Dendritic cell treated with granulocyte-macrophage colony-stimulating factor and Interleukin-4, amounts not matched to agents 40 ng/mL and 50 ng/mL, for 4 days (primary cell): ENCODE data around the gene GHRH.

ENCODE experiments used
- H3K27ac Mint-ChIP-seq: one replicate; pipeline ENCODE4 v1.8.0; 2022; ENCODE audit warnings: mild to moderate bottlenecking, mixed read lengths
- H3K27me3 Mint-ChIP-seq: one replicate; pipeline ENCODE4 v1.8.0; 2022; ENCODE audit warnings: mild to moderate bottlenecking, mixed read lengths
- H3K36me3 Mint-ChIP-seq: one replicate; pipeline ENCODE4 v1.8.0; 2022; ENCODE audit warnings: low read depth, mixed read lengths
- H3K4me1 Mint-ChIP-seq: one replicate; pipeline ENCODE4 v1.8.0; 2022; ENCODE audit warnings: low read depth, mixed read lengths
- H3K4me3 Mint-ChIP-seq: one replicate; pipeline ENCODE4 v1.8.0; 2022; ENCODE audit warnings: mild to moderate bottlenecking, moderate library complexity, mixed read lengths
- H3K9me3 Mint-ChIP-seq: one replicate; pipeline ENCODE4 v1.8.0; 2022; ENCODE audit warnings: mixed read lengths
- intact Hi-C: fragments of 100-400 bp; cut with micrococcal nuclease; formaldehyde crosslinking; loops from one replicate; pipeline ENCODE4 v1.15.0; 2022

The GHRH gene

DNA sequence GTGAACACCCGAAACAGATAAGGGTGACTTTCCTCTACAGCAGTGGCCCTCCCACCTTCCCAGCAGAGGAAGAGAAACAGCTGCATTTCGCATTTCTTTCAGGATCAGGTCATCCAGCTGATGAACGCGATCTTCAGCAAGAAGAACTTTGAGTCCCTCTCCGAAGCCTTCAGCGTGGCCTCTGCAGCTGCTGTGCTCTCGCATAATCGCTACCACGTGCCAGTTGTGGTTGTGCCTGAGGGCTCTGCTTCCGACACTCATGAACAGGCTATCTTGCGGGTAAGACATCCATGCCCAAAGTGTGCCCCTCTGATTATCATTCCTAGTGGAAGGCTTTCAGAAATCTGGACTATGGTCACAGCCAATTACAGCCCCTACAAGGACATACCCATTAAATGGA is 54.4 kb downstream of the GHRH start:
- Mint-ChIP-seq H3K27ac (no peak overlapping the region), H3K36me3 (peaks cover 94% of the 10 kb centered on the region), H3K9me3 (no peaks in the 10 kb centered on the region), H3K4me1 (no peaks in the 10 kb centered on the region), H3K4me3 (no peak overlapping the region), H3K27me3 (no peaks in the 10 kb centered on the region)
- intact Hi-C loops: no loop called here

DNA sequence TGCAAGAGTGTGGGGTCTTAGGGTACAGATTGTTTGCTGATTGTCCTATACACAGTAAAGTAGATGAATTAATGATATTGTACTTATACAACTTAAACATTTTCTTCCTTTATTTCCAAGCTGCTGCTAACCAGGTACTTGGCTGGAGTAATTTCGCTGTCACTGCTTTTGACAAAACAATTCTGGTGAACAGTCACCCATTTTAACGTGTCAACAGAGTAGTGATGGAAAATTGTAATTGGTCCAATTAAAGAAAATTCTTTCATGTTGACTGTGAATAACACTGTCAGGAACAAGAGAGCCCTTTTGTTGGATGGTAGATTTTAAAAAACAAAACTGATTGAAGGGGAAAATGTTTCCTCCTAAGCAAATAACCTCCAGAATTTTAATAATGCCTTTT is 55.8 kb downstream of the GHRH start:
- intact Hi-C loops: no loop called here
- H3K4me3 Mint-ChIP-seq: no peak overlapping the region
- no peaks in the 10 kb centered on the region for H3K9me3 Mint-ChIP-seq
- H3K4me1 Mint-ChIP-seq: no peaks in the 10 kb centered on the region
- H3K36me3 Mint-ChIP-seq: peaks cover 93% of the 10 kb centered on the region
- no peak overlapping the region for H3K27ac Mint-ChIP-seq
- no peaks in the 10 kb centered on the region for H3K27me3 Mint-ChIP-seq

- Mint-ChIP-seq H3K4me3 (no peak overlapping the region), H3K9me3 (no peaks in the 10 kb centered on the region), H3K36me3 (peaks cover 94% of the 10 kb centered on the region), H3K27me3 (no peaks in the 10 kb centered on the region), H3K4me1 (no peaks in the 10 kb centered on the region), H3K27ac (no peak overlapping the region)
- intact Hi-C loops: no loop called here
Measured at GRCh38 chr20:37205130-37205529, 56.5 kb downstream of the GHRH start.

DNA sequence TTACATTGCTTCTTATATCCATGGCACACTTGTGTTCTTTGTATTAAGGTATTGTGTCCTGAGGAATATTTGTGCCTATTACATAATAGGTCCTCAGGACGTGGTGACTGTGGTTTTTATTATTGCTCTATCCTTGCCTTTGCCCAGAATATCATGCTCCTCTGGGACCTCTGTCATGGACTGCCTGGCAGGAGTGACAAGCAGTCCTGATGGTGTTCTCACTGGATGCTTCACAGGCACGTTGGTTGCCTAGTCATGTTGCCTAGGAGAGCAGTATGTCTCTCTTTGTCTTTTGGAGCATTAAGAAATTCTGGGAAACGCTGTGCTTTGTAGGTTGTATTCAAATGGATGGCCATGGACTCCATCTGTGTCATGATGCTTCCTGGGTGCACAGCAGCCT is 57.6 kb downstream of the GHRH start:
- Mint-ChIP-seq H3K27ac (no peak overlapping the region), H3K4me3 (no peak overlapping the region), H3K4me1 (no peaks in the 10 kb centered on the region), H3K9me3 (no peaks in the 10 kb centered on the region), H3K36me3 (peaks cover 96% of the 10 kb centered on the region), H3K27me3 (no peaks in the 10 kb centered on the region)
- intact Hi-C loops: no loop called here

GRCh38 chr20:37202267-37202943 is 59.2 kb downstream of the GHRH start:
- no peaks in the 10 kb centered on the region for H3K27me3 Mint-ChIP-seq
- H3K4me1 Mint-ChIP-seq: no peaks in the 10 kb centered on the region
- intact Hi-C loops: loop anchor here (1.0 kb wide), 1 partner anchor 332 kb away; no protein-coding TSS in a partner anchor
- no peak overlapping the region for H3K4me3 Mint-ChIP-seq
- H3K36me3 Mint-ChIP-seq: peaks cover 96% of the 10 kb centered on the region
- H3K27ac Mint-ChIP-seq: no peak overlapping the region
- H3K9me3 Mint-ChIP-seq: no peaks in the 10 kb centered on the region

DNA sequence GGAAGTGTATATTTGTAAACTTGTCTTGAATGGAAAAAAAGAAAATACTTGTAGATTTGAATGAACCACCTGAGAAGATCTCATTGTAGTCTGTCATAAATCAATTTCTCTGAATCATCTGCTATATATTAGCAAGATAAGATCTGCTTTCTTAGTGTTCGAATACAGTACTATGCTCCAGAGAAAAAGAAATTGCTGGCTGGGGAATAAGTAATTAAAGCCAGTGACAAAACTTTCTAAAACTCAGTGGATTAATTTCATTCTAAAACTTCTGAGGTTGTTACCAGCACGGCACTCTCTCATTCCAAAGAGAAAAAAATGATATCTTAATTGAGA is 59.8 kb downstream of the GHRH start:
- H3K27ac Mint-ChIP-seq: no peak overlapping the region
- intact Hi-C loops: loop anchor here (1.0 kb wide), 1 partner anchor 333 kb away; no protein-coding TSS in a partner anchor
- H3K36me3 Mint-ChIP-seq: peaks cover 96% of the 10 kb centered on the region

More for the DNA sequence above, 59.8 kb downstream of the GHRH start:
- Mint-ChIP-seq H3K9me3 (no peaks in the 10 kb centered on the region), H3K4me1 (peaks cover 4% of the 10 kb centered on the region), H3K4me3 (no peak overlapping the region), H3K27me3 (no peaks in the 10 kb centered on the region)
